Measurements from ENCODE around the gene ANTXR1. TPM values are rescaled to one million over a fixed set of nuclear protein-coding genes. Genes with fewer than 3 reads are reported as not detected.

ANTXR1 gene
- total RNA-seq (not detected), polyA plus RNA-seq (under 1 TPM in 1 of 2 donors, not detected in 1; 0.18 TPM), total RNA-seq (1.2 reads per million)

DNA sequence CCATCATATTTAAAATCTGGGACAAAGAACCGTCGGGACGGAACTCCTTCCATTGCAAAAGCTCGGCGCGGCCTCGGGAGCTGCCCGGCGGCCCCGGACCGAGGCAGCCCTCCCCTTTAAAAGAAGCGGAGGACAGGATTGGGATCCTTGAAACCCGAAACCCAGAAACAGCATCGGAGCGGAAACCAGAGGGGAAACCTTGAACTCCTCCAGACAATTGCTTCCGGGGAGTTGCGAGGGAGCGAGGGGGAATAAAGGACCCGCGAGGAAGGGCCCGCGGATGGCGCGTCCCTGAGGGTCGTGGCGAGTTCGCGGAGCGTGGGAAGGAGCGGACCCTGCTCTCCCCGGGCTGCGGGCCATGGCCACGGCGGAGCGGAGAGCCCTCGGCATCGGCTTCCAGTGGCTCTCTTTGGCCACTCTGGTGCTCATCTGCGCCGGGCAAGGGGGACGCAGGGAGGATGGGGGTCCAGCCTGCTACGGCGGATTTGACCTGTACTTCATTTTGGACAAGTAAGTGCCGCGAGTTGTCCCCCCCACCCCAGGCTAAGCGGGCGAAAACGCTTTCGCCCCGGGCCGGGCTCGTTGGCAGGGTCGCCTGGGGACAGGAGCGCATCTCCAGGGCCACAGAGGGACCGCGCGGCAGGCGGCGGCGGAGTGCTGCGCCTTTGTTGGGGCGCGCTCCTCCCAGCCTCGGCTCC, at the start of gene ANTXR1:
ANTXR1 (plus strand) TSS at position 38 of the 698 bp plus-strand sequence; CDS start at position 359, 321 bp downstream.
- H3K27ac ChIP-seq (ENCODE audit: low read depth, low read length) = no peak within 1 kb of the TSS
- no peaks in the 10 kb centered on the region for H3K36me3 ChIP-seq (ENCODE audit: control insufficient read depth in 2 of 3, insufficient read depth in 3 of 3, low read length in 3 of 3)
- intact Hi-C loops (cut with micrococcal nuclease) = loop anchor here (1.0 to 5.0 kb wide), 3 partner anchors 71 to 294 kb away; no protein-coding TSS in a partner anchor
- H3K9me3 ChIP-seq (ENCODE audit: control insufficient read depth in 2 of 3, low read length in 3 of 3) = no peaks in the 10 kb centered on the region
- peak within 1 kb of the TSS in 1 of 9 donors; percentile 20 for H3K27ac Mint-ChIP-seq
- POLR2A ChIA-PET = no interaction called here
- DNase-seq = peak in 4 of 9 donors; percentile 1 to 24 (median 14)
- H3K4me1 Mint-ChIP-seq = peaks cover 7 to 17% (median 14%) of the 10 kb centered on the region in 7 donors
- H3K4me3 ChIP-seq (ENCODE audit: low read length) = peak within 1 kb of the TSS; percentile 56
- peaks cover 38 to 77% (median 55%) of the 10 kb centered on the region in 5 donors for H3K27me3 Mint-ChIP-seq
- H3K27me3 ChIP-seq (ENCODE audit: control insufficient read depth in 2 of 2, insufficient read depth in 2 of 2, low read length in 2 of 2) = peaks cover 0 to 11% of the 10 kb centered on the region in 2 donors
- H3K36me3 Mint-ChIP-seq = no peaks in the 10 kb centered on the region
- H3K4me3 Mint-ChIP-seq = peak within 1 kb of the TSS; percentile 76 to 89 (median 86)
- ATAC-seq = peak; percentile 56
- CTCF ChIA-PET = interaction anchor here (0.6 to 0.7 kb wide), 2 partner anchors 40 to 670 kb away, joined by 3 read pairs; no protein-coding TSS in a partner anchor
- H3K9me3 Mint-ChIP-seq = no peaks in the 10 kb centered on the region
- H3K4me1 ChIP-seq (ENCODE audit: control insufficient read depth in 2 of 2, insufficient read depth in 2 of 2, low read length in 2 of 2) = peaks cover 0 to 5% of the 10 kb centered on the region in 2 donors

DNA sequence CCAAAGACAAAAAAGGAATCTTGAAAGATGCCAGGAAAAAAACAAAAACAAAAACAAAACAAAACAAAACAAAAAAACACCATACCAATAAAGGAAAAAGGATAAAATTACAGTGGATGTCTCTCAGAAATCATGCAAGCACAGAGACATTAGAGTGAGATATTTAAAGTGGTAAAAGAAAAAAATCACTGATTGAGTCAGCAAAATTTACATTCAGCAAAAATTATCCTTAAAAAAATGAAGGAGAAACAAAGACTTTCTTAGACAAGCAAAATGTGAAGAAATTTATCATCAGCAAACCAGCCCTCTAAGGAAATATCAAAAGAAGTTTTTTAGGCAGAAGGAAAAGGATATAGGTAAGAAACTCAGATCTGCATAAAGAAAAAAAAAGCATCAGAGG, 48.7 kb upstream of the ANTXR1 start:
- H3K27ac ChIP-seq (ENCODE audit: low read depth, low read length) = no peak overlapping the region
- H3K9me3 ChIP-seq (ENCODE audit: control insufficient read depth in 2 of 3, low read length in 3 of 3) = no peaks in the 10 kb centered on the region
- ATAC-seq (no peak), DNase-seq (no peak)
- H3K4me3 Mint-ChIP-seq = no peak overlapping the region
- CTCF ChIA-PET = no interaction called here
- peaks cover 14 to 47% (median 19%) of the 10 kb centered on the region in 5 donors for H3K27me3 Mint-ChIP-seq
- intact Hi-C loops (cut with micrococcal nuclease) = no loop called here
- H3K4me3 ChIP-seq (ENCODE audit: low read length) = no peak overlapping the region
- no peaks in the 10 kb centered on the region for H3K27me3 ChIP-seq (ENCODE audit: control insufficient read depth in 2 of 2, insufficient read depth in 2 of 2, low read length in 2 of 2)
- no peaks in the 10 kb centered on the region for H3K36me3 Mint-ChIP-seq
- H3K36me3 ChIP-seq (ENCODE audit: control insufficient read depth in 2 of 3, insufficient read depth in 3 of 3, low read length in 3 of 3) = no peaks in the 10 kb centered on the region
- no peaks in the 10 kb centered on the region for H3K4me1 ChIP-seq (ENCODE audit: control insufficient read depth in 2 of 2, insufficient read depth in 2 of 2, low read length in 2 of 2)
- POLR2A ChIA-PET = no interaction called here
- no peaks in the 10 kb centered on the region for H3K9me3 Mint-ChIP-seq
- no peaks in the 10 kb centered on the region for H3K4me1 Mint-ChIP-seq
- H3K27ac Mint-ChIP-seq = no peak overlapping the region

DNA sequence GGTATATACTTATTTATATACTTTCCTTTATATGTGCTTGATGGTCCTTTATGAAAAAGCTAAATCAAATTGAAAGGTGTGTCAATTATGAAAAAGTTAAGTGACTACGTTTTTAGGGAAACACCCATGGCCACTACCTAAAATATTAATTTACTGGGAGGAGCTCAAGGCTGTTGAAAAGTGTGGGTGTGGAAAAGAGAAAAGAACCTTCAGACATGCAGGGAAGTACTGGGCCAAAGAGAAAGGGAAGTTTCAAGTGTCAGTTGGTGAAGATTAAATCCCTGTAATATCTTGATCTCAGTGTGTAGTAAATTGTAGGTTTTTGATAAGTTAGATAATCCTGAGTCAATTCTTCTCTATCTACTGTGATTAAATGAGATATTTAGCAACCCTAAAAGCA, 44.8 kb upstream of the ANTXR1 start:
- intact Hi-C loops (cut with micrococcal nuclease) = no loop called here
- DNase-seq = no peak
- ATAC-seq = no peak
- POLR2A ChIA-PET = no interaction called here
- no peaks in the 10 kb centered on the region for H3K4me1 Mint-ChIP-seq
- Histone ChIP-seq H3K9me3 (ENCODE audit: control insufficient read depth in 2 of 3, low read length in 3 of 3) (no peaks in the 10 kb centered on the region), H3K36me3 (ENCODE audit: control insufficient read depth in 2 of 3, insufficient read depth in 3 of 3, low read length in 3 of 3) (no peaks in the 10 kb centered on the region), H3K4me3 (ENCODE audit: low read length) (no peak overlapping the region), H3K27ac (ENCODE audit: low read depth, low read length) (no peak overlapping the region), H3K27me3 (ENCODE audit: control insufficient read depth in 2 of 2, insufficient read depth in 2 of 2, low read length in 2 of 2) (no peaks in the 10 kb centered on the region), H3K4me1 (ENCODE audit: control insufficient read depth in 2 of 2, insufficient read depth in 2 of 2, low read length in 2 of 2) (no peaks in the 10 kb centered on the region)
- no peak overlapping the region for H3K27ac Mint-ChIP-seq
- no peak overlapping the region for H3K4me3 Mint-ChIP-seq
- no peaks in the 10 kb centered on the region for H3K36me3 Mint-ChIP-seq
- peaks cover 5 to 36% (median 9%) of the 10 kb centered on the region in 5 donors for H3K27me3 Mint-ChIP-seq
- CTCF ChIA-PET = no interaction called here
- no peaks in the 10 kb centered on the region for H3K9me3 Mint-ChIP-seq

DNA sequence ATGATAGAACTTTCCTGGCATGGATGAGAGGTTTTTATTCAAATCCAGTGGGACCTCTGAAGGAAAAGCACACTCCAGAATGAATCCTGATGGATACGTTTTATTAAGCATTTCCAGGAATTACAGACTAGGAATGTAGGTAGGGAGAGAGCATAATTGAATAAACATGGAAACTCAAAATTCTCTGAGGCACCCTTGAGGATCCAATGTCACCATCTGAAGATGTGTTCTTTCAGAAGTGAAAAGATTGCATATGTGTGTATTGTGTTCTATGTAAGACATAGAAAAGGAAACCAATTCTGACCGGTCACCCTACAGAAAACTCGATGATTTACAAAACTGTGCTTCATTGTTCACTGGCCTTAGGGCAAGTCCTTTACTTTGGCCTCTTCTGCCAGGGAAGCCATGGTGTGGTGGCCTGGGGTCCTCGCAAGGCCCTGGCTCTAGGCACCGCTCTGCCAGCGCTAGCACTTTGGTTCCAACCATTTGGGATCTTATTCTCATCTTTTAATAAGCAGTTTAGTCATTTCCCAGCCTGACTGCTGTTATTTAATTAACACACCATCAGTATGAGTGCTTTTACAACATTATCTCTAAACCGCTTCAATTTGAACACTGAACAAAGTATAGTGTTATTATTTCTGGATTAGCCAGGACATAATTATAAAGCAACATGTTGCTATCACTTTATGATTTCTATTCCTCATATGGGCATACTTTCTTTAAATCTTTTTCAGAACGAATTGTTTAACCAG, 43.1 kb upstream of the ANTXR1 start:
- Histone ChIP-seq H3K4me3 (ENCODE audit: low read length) (no peak overlapping the region), H3K27me3 (ENCODE audit: control insufficient read depth in 2 of 2, insufficient read depth in 2 of 2, low read length in 2 of 2) (no peaks in the 10 kb centered on the region), H3K9me3 (ENCODE audit: control insufficient read depth in 2 of 3, low read length in 3 of 3) (no peaks in the 10 kb centered on the region), H3K27ac (ENCODE audit: low read depth, low read length) (no peak overlapping the region), H3K4me1 (ENCODE audit: control insufficient read depth in 2 of 2, insufficient read depth in 2 of 2, low read length in 2 of 2) (no peaks in the 10 kb centered on the region), H3K36me3 (ENCODE audit: control insufficient read depth in 2 of 3, insufficient read depth in 3 of 3, low read length in 3 of 3) (no peaks in the 10 kb centered on the region)
- intact Hi-C loops (cut with micrococcal nuclease) = no loop called here
- Mint-ChIP-seq H3K4me3 (no peak overlapping the region), H3K9me3 (no peaks in the 10 kb centered on the region), H3K36me3 (no peaks in the 10 kb centered on the region), H3K27me3 (peaks cover under 1 to 32% (median 13%) of the 10 kb centered on the region in 5 donors), H3K4me1 (no peaks in the 10 kb centered on the region), H3K27ac (no peak overlapping the region)
- ATAC-seq (no peak), DNase-seq (no peak)
- CTCF ChIA-PET = no interaction called here
- POLR2A ChIA-PET = no interaction called here

DNA sequence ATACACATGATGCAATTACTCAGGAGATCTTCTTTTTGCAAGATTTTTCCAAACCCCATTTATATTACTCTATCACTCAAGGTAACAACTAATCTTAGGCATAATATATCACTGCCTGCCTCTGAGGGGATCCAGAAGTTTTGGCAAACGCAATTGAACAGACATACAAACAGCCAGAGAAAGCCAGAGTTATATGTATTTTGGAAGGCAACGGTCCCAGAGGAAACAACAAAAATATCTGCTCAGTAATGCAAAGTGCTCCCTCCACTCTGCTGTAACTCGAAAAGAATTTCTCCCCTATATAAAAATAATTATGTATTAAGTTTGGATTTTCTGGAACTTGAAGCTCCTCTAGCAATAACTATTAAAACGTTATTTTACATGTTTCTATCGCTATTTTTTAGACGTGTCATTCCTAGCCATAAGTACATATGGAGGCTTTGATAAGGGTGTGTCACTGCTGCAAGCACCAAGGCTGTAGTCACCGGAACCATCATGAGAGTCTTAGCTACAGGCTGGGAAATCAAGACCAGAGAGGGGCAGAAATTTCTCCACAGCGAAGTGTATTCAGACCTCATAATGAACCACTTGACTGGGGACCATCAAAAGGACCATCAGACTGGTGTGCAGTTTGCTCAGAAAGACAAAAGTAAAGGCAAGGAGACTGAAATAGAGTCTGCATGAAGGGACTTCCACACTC, 42.3 kb upstream of the ANTXR1 start:
- ATAC-seq (no peak), DNase-seq (no peak)
- Histone ChIP-seq H3K27me3 (ENCODE audit: control insufficient read depth in 2 of 2, insufficient read depth in 2 of 2, low read length in 2 of 2) (no peaks in the 10 kb centered on the region), H3K4me1 (ENCODE audit: control insufficient read depth in 2 of 2, insufficient read depth in 2 of 2, low read length in 2 of 2) (no peaks in the 10 kb centered on the region), H3K36me3 (ENCODE audit: control insufficient read depth in 2 of 3, insufficient read depth in 3 of 3, low read length in 3 of 3) (no peaks in the 10 kb centered on the region), H3K4me3 (ENCODE audit: low read length) (no peak overlapping the region), H3K9me3 (ENCODE audit: control insufficient read depth in 2 of 3, low read length in 3 of 3) (no peaks in the 10 kb centered on the region), H3K27ac (ENCODE audit: low read depth, low read length) (no peak overlapping the region)
- Mint-ChIP-seq H3K4me1 (no peaks in the 10 kb centered on the region), H3K27me3 (peaks cover 0 to 37% (median 12%) of the 10 kb centered on the region in 5 donors), H3K36me3 (no peaks in the 10 kb centered on the region), H3K4me3 (no peak overlapping the region), H3K9me3 (no peaks in the 10 kb centered on the region), H3K27ac (no peak overlapping the region)
- intact Hi-C loops (cut with micrococcal nuclease) = no loop called here
- CTCF ChIA-PET = no interaction called here
- POLR2A ChIA-PET = no interaction called here

DNA sequence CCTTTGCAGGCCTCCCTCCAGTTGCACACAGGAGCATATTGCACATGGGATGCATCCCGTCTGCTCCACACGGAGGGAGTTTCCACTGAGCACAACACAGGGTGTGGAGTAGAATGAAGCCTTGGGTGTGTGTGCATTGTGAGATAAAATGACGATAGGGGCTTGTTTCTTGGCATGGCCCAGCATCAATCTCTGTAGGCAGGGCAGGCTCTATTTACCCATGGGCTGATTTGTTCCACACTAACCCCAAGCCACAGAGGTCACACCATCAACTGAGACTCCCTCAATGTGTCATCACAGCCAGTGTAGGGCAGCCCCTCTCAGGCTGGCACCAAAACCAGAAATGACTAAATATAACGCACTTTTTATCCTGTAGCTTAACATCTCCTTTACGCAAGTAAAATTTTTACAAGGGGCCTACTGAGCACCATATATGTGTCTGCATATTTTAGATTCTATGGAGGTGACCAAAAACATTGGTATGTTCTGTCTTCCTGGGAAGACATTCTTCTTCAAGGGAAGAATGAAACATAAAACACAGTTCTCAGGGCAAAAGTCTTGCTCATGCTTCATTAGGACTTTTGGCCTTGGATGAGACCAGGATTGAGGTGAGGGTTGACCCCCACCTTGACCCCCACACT, 41.3 kb upstream of the ANTXR1 start:
- no peak for DNase-seq
- Mint-ChIP-seq H3K4me3 (no peak overlapping the region), H3K36me3 (no peaks in the 10 kb centered on the region), H3K27ac (no peak overlapping the region), H3K27me3 (peaks cover 0 to 33% (median 11%) of the 10 kb centered on the region in 5 donors), H3K4me1 (no peaks in the 10 kb centered on the region), H3K9me3 (no peaks in the 10 kb centered on the region)
- ChIA-PET POLR2A (no interaction called here), CTCF (no interaction called here)
- Histone ChIP-seq H3K4me1 (ENCODE audit: control insufficient read depth in 2 of 2, insufficient read depth in 2 of 2, low read length in 2 of 2) (no peaks in the 10 kb centered on the region), H3K36me3 (ENCODE audit: control insufficient read depth in 2 of 3, insufficient read depth in 3 of 3, low read length in 3 of 3) (no peaks in the 10 kb centered on the region), H3K27me3 (ENCODE audit: control insufficient read depth in 2 of 2, insufficient read depth in 2 of 2, low read length in 2 of 2) (no peaks in the 10 kb centered on the region), H3K9me3 (ENCODE audit: control insufficient read depth in 2 of 3, low read length in 3 of 3) (no peaks in the 10 kb centered on the region), H3K4me3 (ENCODE audit: low read length) (no peak overlapping the region), H3K27ac (ENCODE audit: low read depth, low read length) (no peak overlapping the region)
- intact Hi-C loops (cut with micrococcal nuclease) = no loop called here
- ATAC-seq = no peak

Measured in naive thymus-derived CD4-positive, alpha-beta T cell (primary cell).